Adipose tissue (tissue), 3 donors: Measurements from ENCODE around the gene RPL3. TPM values are rescaled to one million over a fixed set of nuclear protein-coding genes. Genes with fewer than 3 reads are reported as not detected.

Experiments
- H3K27ac ChIP-seq: one replicate; pipeline ENCODE4 v1.5.1; 2013; ENCODE audit warnings: low read depth, low read length
- WGBS, 3 donors: extraction: QIAGEN DNeasy Blood & Tissue Kit; methylation state at CpG; one replicate each; pipeline ENCODE4 v1.1.7; 2013; 5-methylcytosine and 5-hydroxymethylcytosine counted together
- polyA plus RNA-seq, 3 donors: library from polyadenylated mRNA; stranded (reverse); fragments of 200-250 nt; gene quantifications; one replicate each; pipeline ENCODE4 v1.2.3, GENCODE V29; 2013
- donor health status: healthy with polysubstance abuse.
- donor health status: Bipolar disorder and iron deficiency.
- donor health status: healthy.

RPL3 gene
- polyA plus RNA-seq, 3 donors = 3,176 to 4,324 (median 3,855) TPM

DNA sequence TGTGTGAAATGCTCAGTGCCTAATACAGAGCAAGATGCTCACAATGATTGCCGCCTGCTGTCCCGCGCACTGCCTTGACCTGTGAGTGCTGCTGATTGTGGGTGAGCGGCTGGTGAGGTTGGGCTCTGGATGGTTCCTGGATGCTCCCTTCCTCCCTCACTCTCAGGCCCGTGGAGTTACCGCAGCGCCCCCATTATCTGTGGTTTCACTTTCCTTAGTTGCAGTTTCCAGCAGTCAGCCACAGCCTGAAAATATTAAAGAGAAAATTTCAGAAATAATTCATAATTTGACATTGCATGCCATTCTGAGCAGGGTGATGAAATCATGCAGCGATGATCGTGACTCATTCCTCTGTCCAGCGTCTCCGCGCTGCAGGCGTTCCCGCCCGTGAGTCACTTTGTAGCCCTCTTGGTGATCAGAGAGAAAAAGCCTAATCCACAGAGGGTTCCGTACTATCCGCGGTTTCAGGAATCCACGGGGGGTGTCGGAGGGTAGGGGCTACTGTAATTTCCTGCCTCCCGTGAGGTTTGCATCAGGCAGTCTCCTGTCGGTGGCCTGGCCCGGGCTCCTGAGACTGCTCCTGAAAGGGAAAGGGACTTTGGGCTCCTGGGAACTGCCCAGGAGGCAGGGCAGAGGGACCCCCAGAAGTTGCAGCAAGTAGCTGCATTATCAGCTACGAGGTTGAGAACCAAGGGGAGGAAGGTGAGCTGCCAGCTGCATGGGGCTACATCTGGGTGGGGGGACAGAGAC lies 10.6 kb downstream of the RPL3 start:
- no peak overlapping the region for H3K27ac ChIP-seq
- 13 to 54% (median 19%) methylated on average over 24 of the region's 24 CpGs for WGBS, 3 donors

DNA sequence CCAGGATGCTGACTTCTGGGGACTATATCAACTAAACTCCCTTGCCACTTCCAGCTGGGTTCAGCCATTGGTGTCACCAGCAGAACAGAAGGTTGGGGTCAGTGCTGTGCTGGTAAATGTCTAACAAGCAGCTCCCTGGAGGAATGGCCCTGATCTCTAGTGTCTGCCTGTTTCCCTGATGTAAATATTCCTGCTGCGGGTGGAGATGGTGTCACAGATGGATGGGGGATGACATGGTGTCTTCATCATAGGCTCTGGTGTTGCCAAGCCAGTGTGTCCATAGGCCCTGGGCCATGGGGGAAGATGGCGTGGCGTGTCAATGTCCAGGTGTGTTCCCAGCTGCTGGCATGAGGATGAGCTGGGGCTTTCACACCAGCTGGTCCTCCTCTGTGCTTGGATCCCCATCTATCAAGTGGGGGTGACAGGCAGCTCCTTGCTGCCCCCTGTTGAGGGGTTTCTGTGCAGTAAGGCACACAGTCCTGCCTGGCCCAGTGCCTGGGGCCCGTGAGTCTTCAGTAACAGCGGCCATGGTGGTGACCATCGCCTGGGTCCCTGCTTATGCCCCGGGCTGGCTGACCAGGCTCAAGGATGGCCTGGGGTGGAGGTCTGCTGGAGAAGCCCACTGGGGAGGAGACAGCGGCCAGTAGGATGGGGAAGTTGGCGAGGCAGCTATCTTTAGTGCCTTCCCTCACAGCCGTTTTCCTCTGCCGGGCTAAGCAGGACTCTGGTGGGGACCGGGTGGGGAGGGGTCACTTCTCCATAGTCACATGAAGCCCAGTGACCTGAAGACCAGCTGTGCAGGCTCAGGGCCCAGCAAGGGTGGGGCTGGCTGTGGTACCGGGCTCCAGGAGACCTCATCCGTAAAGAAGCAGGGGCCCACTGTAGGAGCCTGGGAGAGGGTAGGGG lies 12.7 kb downstream of the RPL3 start:
- 49 to 67% (median 56%) methylated on average over 14 of the region's 14 CpGs for WGBS, 3 donors
- H3K27ac ChIP-seq = no peak overlapping the region

GRCh38 chr22:39303892-39304671 lies 15.3 kb downstream of the RPL3 start:
- H3K27ac ChIP-seq = no peak overlapping the region
- 89 to 94% (median 90%) methylated on average over 16 of the region's 16 CpGs for WGBS, 3 donors

- no peak overlapping the region for H3K27ac ChIP-seq
- 55 to 94% (median 89%) methylated on average over 11 of the region's 11 CpGs for WGBS, 3 donors
Measured at GRCh38 chr22:39303358-39303757, 16.1 kb downstream of the RPL3 start.

DNA sequence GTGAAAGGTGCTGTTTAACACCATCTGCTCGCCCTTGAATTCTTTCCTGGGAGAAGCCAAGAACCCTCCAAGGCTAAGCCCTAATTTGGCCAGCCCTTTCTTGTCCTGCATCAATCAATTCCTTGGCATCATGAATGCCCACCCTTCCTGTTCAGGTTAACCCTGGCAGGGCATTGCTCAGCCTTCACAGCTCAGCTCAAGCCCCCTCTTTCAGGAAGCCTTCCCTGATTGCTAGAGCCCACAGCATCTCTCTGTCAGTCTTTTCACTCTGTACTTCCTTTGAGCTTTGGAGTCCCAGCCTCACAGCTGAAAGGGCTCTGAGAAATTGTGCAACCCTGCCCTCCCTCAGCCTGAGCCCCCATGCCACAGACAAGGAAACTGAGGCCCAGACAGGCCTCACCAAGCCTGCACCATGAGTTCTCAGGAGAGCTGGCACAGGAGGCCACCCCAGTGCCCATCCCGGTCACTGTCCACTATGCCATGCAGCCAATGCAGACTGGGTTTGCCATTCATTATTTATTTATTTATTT lies 16.9 kb downstream of the RPL3 start:
- H3K27ac ChIP-seq = no peak overlapping the region
- WGBS, 3 donors = 85 to 96% (median 90%) methylated on average over 2 of the region's 2 CpGs

GRCh38 chr22:39301926-39302325 lies 17.5 kb downstream of the RPL3 start:
- WGBS, 3 donors = 60 to 75% (median 70%) methylated on average over 7 of the region's 7 CpGs
- H3K27ac ChIP-seq = no peak overlapping the region

DNA sequence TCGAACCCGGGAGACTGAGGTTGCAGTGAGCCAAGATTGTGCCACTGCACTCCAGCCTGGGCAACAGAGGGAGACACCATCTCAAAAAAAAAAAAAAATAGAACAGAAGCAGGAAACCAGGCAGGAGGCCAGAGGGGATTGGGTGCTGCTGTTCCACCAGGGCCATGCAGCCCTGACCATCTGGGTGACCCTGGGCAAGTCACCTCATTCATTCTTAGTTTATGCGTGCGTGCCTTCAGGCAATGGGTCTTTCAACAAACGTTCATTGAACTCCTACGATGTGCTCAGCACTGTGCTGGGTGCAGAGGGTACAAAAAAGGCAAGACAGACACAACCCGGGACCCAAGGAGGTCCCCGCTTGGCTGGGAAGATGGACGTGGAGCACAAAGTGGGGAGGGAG lies 18.3 kb downstream of the RPL3 start:
- no peak overlapping the region for H3K27ac ChIP-seq

GRCh38 chr22:39300186-39300830 lies 19.1 kb downstream of the RPL3 start:
- H3K27ac ChIP-seq = no peak overlapping the region
- WGBS, 3 donors = 16 to 45% (median 18%) methylated on average over 19 of the region's 19 CpGs

More for the DNA sequence above, 18.3 kb downstream of the RPL3 start:
- 81 to 93% (median 88%) methylated on average over 9 of the region's 9 CpGs for WGBS, 3 donors

GRCh38 chr22:39299829-39300178 lies 19.6 kb downstream of the RPL3 start:
- H3K27ac ChIP-seq = no peak overlapping the region
- WGBS, 3 donors = 41 to 74% (median 48%) methylated on average over 6 of the region's 6 CpGs

DNA sequence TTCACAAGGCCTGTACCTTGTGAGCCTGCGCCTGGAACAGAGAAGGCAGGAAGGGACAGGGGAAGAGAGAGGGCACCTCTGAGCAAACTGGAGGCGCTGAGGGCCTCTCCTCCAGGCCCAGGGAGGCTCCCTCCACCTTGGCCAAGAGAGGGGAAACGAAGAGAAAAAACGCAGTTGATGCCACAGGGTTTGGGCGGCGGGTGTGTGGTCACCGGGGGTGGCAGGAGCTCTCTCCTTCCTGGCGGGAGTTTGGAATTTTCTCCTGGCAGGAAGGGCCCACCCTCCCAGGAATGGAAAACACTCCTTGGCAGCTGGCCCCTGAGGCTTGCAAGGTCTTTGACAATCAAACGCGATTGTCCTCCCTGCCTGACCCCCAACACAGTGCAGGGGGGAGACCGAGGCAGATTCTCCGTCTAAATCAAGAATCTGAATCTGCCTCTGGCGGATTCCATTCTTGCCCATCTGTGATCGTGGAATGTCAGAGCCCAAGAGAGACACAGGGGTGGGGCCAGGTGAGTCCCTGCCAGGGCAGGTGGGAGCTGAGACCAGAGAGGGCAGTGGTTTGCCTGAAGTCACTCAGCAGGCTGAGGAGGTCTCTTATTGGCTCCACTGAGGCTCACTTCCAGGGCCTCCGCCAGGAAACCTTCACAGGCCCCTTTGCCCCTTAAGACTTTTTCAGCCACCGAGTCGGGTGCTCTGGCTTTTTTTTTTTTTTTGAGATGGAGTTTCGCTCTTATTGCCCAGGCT lies 21.0 kb downstream of the RPL3 start:
- no peak overlapping the region for H3K27ac ChIP-seq
- WGBS, 3 donors = 58 to 72% (median 62%) methylated on average over 16 to 18 of the region's 18 CpGs

DNA sequence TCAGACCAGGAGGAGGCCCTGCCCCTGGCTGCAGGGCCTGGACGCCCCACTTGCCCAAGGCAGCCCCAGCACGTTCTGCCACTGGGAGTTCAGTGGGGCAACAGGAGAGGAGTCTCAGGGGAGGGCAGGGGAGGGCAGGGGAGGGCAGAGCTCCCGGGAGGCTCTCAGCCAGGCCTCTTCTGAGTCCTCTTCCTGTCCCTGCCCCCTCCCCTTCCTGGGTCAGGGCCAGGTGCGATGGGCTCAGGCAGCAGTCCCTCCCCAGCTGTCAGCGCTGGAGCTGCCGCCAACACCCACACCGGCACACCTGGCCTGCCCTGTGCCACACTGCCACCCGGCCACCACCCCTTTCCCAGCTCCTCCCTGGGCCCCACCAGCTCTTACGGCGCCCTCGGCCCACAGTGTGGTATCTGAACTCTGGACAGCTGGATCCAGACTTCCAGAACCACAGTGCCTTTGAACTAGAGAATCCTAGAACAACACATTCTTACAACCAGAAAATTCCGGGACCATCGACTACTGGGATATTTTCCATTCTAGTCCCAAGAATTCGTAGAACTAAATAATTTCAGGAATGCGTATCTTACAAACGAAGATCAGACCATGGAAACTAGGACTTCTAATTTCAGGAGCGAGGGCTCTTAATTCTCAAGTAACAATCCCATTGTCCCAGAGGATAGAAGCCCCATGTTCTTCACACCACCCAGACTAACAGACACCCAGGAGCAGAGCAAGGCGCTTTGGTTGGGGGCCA lies 21.8 kb downstream of the RPL3 start:
- no peak overlapping the region for H3K27ac ChIP-seq
- WGBS, 3 donors = 37 to 54% (median 52%) methylated on average over 17 to 18 of the region's 18 CpGs

DNA sequence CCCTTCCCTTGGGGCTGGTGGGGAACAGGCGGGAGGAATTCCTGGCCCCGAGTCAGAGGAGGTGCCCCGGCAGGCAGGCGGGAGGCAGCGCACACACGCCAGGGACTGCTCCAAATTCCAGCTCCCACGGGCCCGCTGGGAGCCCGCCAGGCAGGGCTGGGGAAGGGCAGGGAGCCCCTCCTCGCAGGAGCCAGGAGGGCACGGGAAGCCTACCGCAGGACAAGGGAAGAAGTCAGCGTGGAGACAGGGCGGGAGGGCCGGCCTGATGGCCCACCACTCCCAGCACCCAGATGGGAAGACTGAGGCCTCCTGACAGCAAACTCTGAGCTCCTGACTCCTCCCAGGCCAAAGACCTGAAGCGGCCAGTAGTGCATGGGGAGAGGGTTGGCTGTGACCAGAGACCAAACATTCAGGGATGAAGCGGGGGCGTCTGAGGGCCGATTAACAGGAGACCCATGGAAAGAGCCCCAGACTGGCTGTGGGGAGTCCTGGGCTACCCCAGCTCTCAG lies 22.4 kb downstream of the RPL3 start:
- H3K27ac ChIP-seq = no peak overlapping the region
- 36 to 60% (median 56%) methylated on average over 19 of the region's 19 CpGs for WGBS, 3 donors

GRCh38 chr22:39296535-39296934 lies 22.9 kb downstream of the RPL3 start:
- 81 to 90% (median 89%) methylated on average over 6 of the region's 6 CpGs for WGBS, 3 donors
- no peak overlapping the region for H3K27ac ChIP-seq

DNA sequence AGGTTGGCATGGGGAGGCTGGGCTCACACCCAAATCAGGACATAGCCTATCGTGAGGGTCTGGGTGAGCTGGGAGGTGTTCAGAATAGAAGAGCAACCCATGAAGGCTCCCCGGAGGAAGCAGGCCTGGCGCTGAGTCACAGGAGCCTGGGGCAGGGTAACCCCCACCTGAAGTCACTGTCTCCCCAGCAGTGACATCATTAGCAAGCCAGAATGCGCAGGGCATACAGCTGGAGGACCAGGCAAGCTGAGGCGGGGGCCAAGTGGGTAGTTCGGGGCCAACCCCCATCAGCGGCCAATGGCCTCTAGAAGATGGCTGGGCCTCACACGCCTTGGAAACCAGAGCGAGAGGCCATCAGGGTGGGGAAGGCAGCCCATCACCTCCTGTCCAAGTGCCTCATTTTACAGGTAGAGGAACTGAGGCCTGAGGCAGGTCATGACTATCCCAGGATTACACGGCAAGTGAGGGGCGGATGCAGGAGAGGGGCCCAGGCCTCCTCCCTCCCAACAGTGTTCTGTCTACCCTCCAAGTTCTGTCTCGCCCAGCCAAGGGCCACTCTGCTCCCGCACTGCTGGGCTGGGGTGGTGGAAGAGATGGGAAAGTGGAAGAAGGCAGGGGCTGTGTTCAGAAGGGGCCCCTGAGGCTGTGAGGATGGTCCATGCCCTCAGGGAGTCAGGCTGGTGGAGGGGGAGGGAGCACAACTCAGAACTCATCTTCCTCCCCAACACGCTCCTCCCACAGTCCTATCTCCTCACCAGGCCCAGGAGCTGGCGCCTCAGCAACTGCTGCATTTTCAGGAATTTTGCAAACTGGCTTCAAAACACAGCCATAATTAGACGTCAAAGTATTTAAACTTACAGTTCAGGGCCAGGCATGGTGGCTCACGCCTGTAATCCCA lies 24.6 kb downstream of the RPL3 start:
- no peak overlapping the region for H3K27ac ChIP-seq
- 87 to 93% (median 89%) methylated on average over 17 of the region's 17 CpGs for WGBS, 3 donors

- no peak overlapping the region for H3K27ac ChIP-seq
- WGBS, 3 donors = 66 to 88% (median 83%) methylated on average over 15 of the region's 15 CpGs
Measured at GRCh38 chr22:39293766-39294368, 25.6 kb downstream of the RPL3 start.
